HCT116 (cell line): ENCODE measurements around the gene ROR2. TPM values are rescaled to one million over a fixed set of nuclear protein-coding genes. Genes with fewer than 3 reads are reported as not detected.

Source experiments
- ATAC-seq: fragments of 200-7000 bp; cut with Tn5 transposase; 2 replicates; pipeline ENCODE4 v1.9.1; 2020; ENCODE audit warnings: mild to moderate bottlenecking, moderate library complexity
- BruUV-seq: library from RNA; stranded (reverse); fragments of 400-500 nt; replicated peaks from 2 replicates; lab custom pipeline; 2021; lab: Mats Ljungman, UMichigan
- CTCF ChIA-PET: fragments of 300-600 bp; sonication (Branson Sonifier 250); formaldehyde crosslinking; loops from one replicate; lab custom pipeline; 2021; ENCODE audit warnings: antibody characterized with exemption; lab: Charles Lee
- POLR2A ChIA-PET: fragments of 300-600, 350-600 bp; sonication (Branson Sonifier 250); formaldehyde crosslinking; loops from one replicate; lab custom pipeline; 2021; ENCODE audit warnings: antibody characterized with exemption; lab: Charles Lee
- RAD21 ChIA-PET, 2 experiments: fragments of 300-600 bp; sonication (Branson Sonifier 250); formaldehyde crosslinking; loops; one replicate each; lab custom pipeline; 2023; ENCODE audit warnings: low total read pairs in 2 of 2; ENCODE audit not compliant: uncharacterized antibody in 2 of 2, unreplicated experiment in 2 of 2, low non-redundant PET in 1 of 2; lab: Charles Lee
- DNase-seq: peaks from one replicate; pipeline ENCODE4 v3.0.0-alpha.2; 2010; ENCODE audit warnings: low read depth, low spot score
- H2AFZ ChIP-seq: fragments of 200-600 bp; shearing (Covaris generic), sonication (generic); 2 replicates; pipeline ENCODE4 v1.6.1; 2017; ENCODE audit warnings: low read depth, mixed run types, mixed read lengths, antibody characterized with exemption, low read length; ENCODE audit not compliant: poor library complexity, severe bottlenecking
- H3K27ac ChIP-seq: 2 replicates; pipeline ENCODE4 v1.5.1; 2012; ENCODE audit warnings: low read depth, low read length
- H3K27me3 ChIP-seq: fragments of 200-600 bp; sonication (generic); 2 replicates; pipeline ENCODE4 v1.6.1; 2016; ENCODE audit warnings: mixed run types, low read length, mixed read lengths; ENCODE audit not compliant: insufficient read depth
- H3K36me3 ChIP-seq, 2 experiments: fragments of 200-500 bp in 1 of 2; fragments of 200-600 bp in 1 of 2; sonication (Bioruptor generic) in 1 of 2; sonication (generic) in 1 of 2; 2 replicates each; pipeline versions ENCODE4 v1.5.1 to v1.6.1; 2014 to 2016; ENCODE audit warnings: low read length in 2 of 2, inconsistent platforms in 1 of 2, mixed read lengths in 1 of 2, mixed run types in 1 of 2; ENCODE audit not compliant: insufficient read depth in 2 of 2, control insufficient read depth in 1 of 2
- H3K4me1 ChIP-seq, 2 experiments: fragments of 200-600 bp in 1 of 2; sonication (generic) in 1 of 2; 2 replicates each; pipeline versions ENCODE4 v1.5.1 to v1.6.1; 2012 to 2017; ENCODE audit warnings: low read length in 2 of 2, inconsistent platforms in 1 of 2, mild to moderate bottlenecking in 1 of 2, mixed read lengths in 1 of 2, mixed run types in 1 of 2, moderate library complexity in 1 of 2; ENCODE audit not compliant: insufficient read depth in 2 of 2, control insufficient read depth in 1 of 2
- H3K4me2 ChIP-seq: fragments of 200-600 bp; sonication (generic); 2 replicates; pipeline ENCODE4 v1.6.1; 2017; ENCODE audit warnings: mixed run types, low read length, mixed read lengths
- H3K4me3 ChIP-seq, 2 experiments: fragments of 200-600 bp in 1 of 2; sonication (generic) in 1 of 2; replicated peaks in 1 of 2; 2 replicates each; pipeline ENCODE4 v1.5.1; 2011 to 2016; ENCODE audit warnings: low read length in 2 of 2, control low read depth in 1 of 2, low read depth in 1 of 2, mild to moderate bottlenecking in 1 of 2, mixed read lengths in 1 of 2, mixed run types in 1 of 2
- H3K79me2 ChIP-seq: fragments of 200-600 bp; sonication (generic); 2 replicates; pipeline ENCODE4 v1.6.1; 2017; ENCODE audit warnings: mild to moderate bottlenecking, mixed run types, low read length, moderate library complexity, mixed read lengths; ENCODE audit not compliant: insufficient read depth
- H3K9ac ChIP-seq: fragments of 200-600 bp; sonication (generic); 2 replicates; pipeline ENCODE4 v1.6.1; 2016; ENCODE audit warnings: low read length, mixed read lengths
- H3K9me2 ChIP-seq: fragments of 200-600 bp; sonication (generic), shearing (Covaris generic); 2 replicates; pipeline ENCODE4 v1.6.1; 2017; ENCODE audit warnings: mixed run types, mild to moderate bottlenecking, moderate library complexity; ENCODE audit not compliant: insufficient read depth
- H3K9me3 ChIP-seq, 2 experiments: fragments of 200-500 bp in 1 of 2; fragments of 200-600 bp in 1 of 2; sonication (Bioruptor generic) in 1 of 2; sonication (generic) in 1 of 2; 2 replicates each; pipeline ENCODE4 v1.6.1; 2014 to 2017; ENCODE audit warnings: low read length in 2 of 2, mixed read lengths in 2 of 2, inconsistent platforms in 1 of 2, low read depth in 1 of 2, mild to moderate bottlenecking in 1 of 2, mixed run types in 1 of 2, moderate library complexity in 1 of 2; ENCODE audit not compliant: control insufficient read depth in 1 of 2, insufficient read depth in 1 of 2
- H4K20me1 ChIP-seq: fragments of 200-600 bp; sonication (generic), shearing (Covaris generic); 2 replicates; pipeline ENCODE4 v1.6.1; 2017; ENCODE audit warnings: mixed run types, mild to moderate bottlenecking, moderate library complexity; ENCODE audit not compliant: insufficient read depth
- ELF1 ChIP-seq: IDR thresholded peaks from 2 replicates; pipeline ENCODE4 v1.6.1; 2012; ENCODE audit warnings: low read depth, borderline replicate concordance
- EZH2phosphoT487 ChIP-seq: fragments of 200-600 bp; IDR thresholded peaks from 2 replicates; pipeline ENCODE4 v1.6.1; 2018; ENCODE audit warnings: antibody characterized with exemption, borderline replicate concordance
- FOSL1 ChIP-seq: IDR thresholded peaks from 2 replicates; pipeline ENCODE4 v1.6.1; 2012; ENCODE audit warnings: low read depth
- POLR2A ChIP-seq: IDR thresholded peaks from 2 replicates; pipeline ENCODE4 v1.7.0; 2011; ENCODE audit warnings: borderline replicate concordance; ENCODE audit not compliant: insufficient read depth, insufficient read length; ENCODE audit errors: extremely low read depth
- SRF ChIP-seq: IDR thresholded peaks from 2 replicates; pipeline ENCODE4 v1.6.1; 2012; ENCODE audit warnings: low read depth
- ZNF274 ChIP-seq: fragments of 200-500 bp; sonication (Bioruptor generic); IDR thresholded peaks from 2 replicates; pipeline ENCODE4 v1.6.1; 2014; ENCODE audit warnings: mild to moderate bottlenecking, low read depth, low read length, inconsistent platforms
- intact Hi-C: fragments of 100-400 bp; cut with micrococcal nuclease; formaldehyde crosslinking; loops from 2 replicates; pipeline ENCODE4 v1.10.0; 2022
- total RNA-seq: library from RNA; stranded (reverse); gene quantifications from one replicate; pipeline ENCODE4 v1.2.1, GENCODE V29; 2021; ENCODE audit not compliant: unreplicated experiment
- TF ChIP-seq, protein P1 (sequence below): IDR thresholded peaks from 2 replicates; pipeline ENCODE4 v1.6.1; 2012; ENCODE audit warnings: low read depth
- TF ChIP-seq, protein P2 (sequence below), 3 experiments: fragments of 200-600 bp in 1 of 3; sonication (generic) in 1 of 3; IDR thresholded peaks in 2 of 3; conservative IDR thresholded peaks in 1 of 3; 2 replicates each; pipeline ENCODE4 v1.5.1; 2012 to 2017; ENCODE audit warnings: low read depth in 2 of 3, low read length in 2 of 3, antibody characterized with exemption in 1 of 3, borderline replicate concordance in 1 of 3, control low read depth in 1 of 3, mild to moderate bottlenecking in 1 of 3, mixed read lengths in 1 of 3, mixed run types in 1 of 3, moderate library complexity in 1 of 3; ENCODE audit not compliant: insufficient read depth in 1 of 3

The ROR2 gene
- total RNA-seq, 1 experiment from 2014 or later: 15.7 TPM

DNA sequence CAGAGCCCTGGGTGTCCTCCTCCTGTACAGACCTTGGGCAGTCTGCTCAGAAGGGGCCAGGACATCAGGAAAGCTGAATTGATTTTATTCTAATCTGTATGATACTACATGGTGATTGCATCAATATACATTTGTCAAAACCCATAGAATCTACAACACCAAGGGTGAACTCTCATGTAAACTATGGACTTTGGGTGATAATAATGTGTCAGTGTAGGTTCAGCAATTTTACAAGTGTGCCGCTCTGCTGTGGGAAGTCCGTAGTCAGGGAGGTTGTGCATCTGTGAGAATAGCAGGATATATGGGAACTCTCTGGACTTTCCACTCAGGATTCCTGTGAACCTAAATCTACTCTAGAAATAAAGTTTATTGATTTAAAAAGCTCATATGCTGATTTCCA is 371.1 kb downstream of the ROR2 start (continued):
- TF ChIP-seq, protein P1, sequence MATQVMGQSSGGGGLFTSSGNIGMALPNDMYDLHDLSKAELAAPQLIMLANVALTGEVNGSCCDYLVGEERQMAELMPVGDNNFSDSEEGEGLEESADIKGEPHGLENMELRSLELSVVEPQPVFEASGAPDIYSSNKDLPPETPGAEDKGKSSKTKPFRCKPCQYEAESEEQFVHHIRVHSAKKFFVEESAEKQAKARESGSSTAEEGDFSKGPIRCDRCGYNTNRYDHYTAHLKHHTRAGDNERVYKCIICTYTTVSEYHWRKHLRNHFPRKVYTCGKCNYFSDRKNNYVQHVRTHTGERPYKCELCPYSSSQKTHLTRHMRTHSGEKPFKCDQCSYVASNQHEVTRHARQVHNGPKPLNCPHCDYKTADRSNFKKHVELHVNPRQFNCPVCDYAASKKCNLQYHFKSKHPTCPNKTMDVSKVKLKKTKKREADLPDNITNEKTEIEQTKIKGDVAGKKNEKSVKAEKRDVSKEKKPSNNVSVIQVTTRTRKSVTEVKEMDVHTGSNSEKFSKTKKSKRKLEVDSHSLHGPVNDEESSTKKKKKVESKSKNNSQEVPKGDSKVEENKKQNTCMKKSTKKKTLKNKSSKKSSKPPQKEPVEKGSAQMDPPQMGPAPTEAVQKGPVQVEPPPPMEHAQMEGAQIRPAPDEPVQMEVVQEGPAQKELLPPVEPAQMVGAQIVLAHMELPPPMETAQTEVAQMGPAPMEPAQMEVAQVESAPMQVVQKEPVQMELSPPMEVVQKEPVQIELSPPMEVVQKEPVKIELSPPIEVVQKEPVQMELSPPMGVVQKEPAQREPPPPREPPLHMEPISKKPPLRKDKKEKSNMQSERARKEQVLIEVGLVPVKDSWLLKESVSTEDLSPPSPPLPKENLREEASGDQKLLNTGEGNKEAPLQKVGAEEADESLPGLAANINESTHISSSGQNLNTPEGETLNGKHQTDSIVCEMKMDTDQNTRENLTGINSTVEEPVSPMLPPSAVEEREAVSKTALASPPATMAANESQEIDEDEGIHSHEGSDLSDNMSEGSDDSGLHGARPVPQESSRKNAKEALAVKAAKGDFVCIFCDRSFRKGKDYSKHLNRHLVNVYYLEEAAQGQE: no peak
- TF ChIP-seq ZNF274 (no peak), SRF (no peak), ELF1 (no peak), FOSL1 (no peak)

DNA sequence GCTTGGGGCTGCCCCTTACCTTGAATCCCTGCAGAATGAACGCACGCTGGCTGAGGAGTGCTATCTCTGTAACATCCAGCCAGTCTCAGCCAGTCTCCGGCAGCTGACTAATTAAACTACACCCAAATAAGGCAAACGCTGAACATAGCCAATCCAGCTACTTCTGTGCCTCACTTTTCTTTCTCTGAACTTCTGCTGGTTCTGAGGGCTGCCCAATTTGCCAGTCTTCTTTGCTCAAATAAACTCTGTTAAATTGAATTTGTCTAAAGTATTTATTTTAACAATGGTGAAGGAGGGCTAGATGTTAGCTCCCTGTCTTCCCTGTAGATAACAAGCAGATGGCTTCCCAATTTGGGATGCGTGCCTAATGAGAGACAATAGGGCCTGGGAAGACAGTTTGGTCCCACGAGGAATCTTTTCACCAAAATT is 372.4 kb downstream of the ROR2 start:
- Histone ChIP-seq H3K27ac (no peak overlapping the region), H3K9me3 (no peaks in the 10 kb centered on the region), H3K9me2 (no peaks in the 10 kb centered on the region), H2AFZ (no peak overlapping the region), H3K4me1 (no peaks in the 10 kb centered on the region), H3K27me3 (0 out of 2 replicates have a peak, but pooled peaks cover 7% of the 10 kb centered on the region), H3K9ac (no peak overlapping the region), H3K79me2 (no peaks in the 10 kb centered on the region), H4K20me1 (no peaks in the 10 kb centered on the region), H3K4me2 (no peak overlapping the region), H3K4me3 (no peak overlapping the region), H3K36me3 (no peaks in the 10 kb centered on the region)
- ATAC-seq (no peak), DNase-seq (no peak)
- TF ChIP-seq, protein P2, sequence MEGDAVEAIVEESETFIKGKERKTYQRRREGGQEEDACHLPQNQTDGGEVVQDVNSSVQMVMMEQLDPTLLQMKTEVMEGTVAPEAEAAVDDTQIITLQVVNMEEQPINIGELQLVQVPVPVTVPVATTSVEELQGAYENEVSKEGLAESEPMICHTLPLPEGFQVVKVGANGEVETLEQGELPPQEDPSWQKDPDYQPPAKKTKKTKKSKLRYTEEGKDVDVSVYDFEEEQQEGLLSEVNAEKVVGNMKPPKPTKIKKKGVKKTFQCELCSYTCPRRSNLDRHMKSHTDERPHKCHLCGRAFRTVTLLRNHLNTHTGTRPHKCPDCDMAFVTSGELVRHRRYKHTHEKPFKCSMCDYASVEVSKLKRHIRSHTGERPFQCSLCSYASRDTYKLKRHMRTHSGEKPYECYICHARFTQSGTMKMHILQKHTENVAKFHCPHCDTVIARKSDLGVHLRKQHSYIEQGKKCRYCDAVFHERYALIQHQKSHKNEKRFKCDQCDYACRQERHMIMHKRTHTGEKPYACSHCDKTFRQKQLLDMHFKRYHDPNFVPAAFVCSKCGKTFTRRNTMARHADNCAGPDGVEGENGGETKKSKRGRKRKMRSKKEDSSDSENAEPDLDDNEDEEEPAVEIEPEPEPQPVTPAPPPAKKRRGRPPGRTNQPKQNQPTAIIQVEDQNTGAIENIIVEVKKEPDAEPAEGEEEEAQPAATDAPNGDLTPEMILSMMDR (IDR thresholded peaks at IDR 0.05 in 2 of 3, conservative IDR thresholded peaks at IDR 0.05 in 1 of 3; ENCODE audit: borderline replicate concordance in 1 of 3, insufficient read depth in 1 of 3, low read depth in 2 of 3, low read length in 2 of 3): no peak
- no peak for TF ChIP-seq EZH2phosphoT487
- TF ChIP-seq ELF1: no peak
- no peak for TF ChIP-seq POLR2A
- POLR2A ChIA-PET: no interaction called here
- CTCF ChIA-PET: no interaction called here
- RAD21 ChIA-PET: no interaction called here
- BruUV-seq: no TSS peak
- intact Hi-C loops: no loop called here
